Stimulated activated CD8-positive, alpha-beta memory T cell treated with anti-CD3 and anti-CD28 coated beads, Interleukin-2, amount 100 ng/mL, for 1 hour (primary cell): Measurements from ENCODE around the gene LRP1B.

ENCODE experiments used
- DNase-seq, 2 donors: peaks; one replicate each; pipeline ENCODE4 v3.0.0-alpha.2; 2020; ENCODE audit warnings: low read depth in 2 of 2

Gene LRP1B

DNA sequence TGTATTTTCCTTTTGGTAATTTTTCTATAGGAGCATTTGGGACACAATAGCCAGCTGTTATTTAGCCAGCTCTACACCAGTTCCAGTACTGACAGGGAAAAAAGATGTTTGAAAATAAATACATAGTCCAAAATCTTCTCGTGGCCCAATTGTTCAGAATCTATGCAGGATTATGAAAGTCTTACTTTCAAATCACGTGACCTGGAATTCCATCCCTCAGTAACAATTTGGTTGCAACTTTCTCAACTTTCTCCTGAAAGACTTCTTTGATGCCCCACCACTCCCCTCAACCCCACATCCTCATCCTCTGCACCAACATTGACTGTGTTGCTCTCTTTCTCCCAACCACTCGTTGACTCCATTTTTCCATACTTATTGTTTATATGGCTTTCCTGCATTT, 539.0 kb downstream of the LRP1B start:
- no peak for DNase-seq

DNA sequence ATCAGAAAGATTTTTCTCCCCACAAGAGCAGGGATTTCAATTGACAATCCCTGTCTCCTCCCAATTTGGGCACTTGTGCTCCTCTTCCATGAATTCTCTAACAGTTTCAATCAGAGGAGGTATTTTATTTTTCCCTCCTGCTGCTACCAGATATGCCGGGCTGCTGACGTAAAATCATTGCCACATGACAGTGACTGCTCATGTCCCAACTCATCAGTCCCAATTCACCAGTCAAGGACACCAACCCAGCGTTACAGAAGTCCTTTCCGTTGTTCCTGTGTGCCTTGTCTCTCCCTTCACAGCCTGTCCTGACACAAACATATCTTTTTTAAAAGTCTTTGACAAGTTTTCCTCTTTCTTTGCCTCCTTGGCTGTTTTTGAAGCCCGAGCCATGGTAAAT, 540.2 kb downstream of the LRP1B start:
- DNase-seq, result no peak

DNA sequence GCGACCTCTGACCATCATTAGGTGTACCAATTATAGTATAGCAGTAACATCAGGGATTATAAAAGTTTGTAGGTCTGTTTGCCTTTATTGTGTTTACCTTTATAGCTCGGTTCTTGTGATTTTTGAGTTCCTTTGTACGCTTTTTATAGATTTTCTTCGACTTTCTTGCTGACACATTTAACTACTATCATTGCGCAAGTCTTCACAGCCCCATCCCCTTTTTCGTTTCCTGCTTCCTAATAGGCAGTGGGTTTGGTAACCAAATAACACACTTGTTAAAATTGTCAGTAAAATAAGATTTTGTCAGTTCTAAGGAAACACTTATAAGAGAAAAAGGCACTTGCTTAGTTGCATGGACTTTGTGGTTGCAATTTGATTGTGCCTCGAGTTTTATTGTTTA, 541.5 kb downstream of the LRP1B start:
- DNase-seq, result no peak

DNA sequence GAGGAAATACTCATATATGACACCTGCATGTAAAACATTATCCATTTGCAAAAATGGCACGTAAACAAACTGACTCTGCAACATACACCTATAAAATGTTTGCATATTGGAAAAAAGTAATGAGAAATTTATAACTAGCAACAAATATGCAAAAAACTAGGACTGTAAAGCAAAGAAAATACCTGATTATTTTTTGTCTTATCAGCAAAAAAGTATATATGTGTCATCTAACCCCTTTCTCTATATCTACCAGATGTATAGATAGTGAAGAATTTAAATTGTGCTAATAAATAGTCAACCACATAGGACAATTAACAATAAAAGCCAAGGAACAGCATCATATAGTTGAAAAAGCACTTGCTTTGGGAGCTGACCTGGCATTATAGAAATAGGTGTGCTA, 543.8 kb downstream of the LRP1B start:
- DNase-seq, result no peak

DNA sequence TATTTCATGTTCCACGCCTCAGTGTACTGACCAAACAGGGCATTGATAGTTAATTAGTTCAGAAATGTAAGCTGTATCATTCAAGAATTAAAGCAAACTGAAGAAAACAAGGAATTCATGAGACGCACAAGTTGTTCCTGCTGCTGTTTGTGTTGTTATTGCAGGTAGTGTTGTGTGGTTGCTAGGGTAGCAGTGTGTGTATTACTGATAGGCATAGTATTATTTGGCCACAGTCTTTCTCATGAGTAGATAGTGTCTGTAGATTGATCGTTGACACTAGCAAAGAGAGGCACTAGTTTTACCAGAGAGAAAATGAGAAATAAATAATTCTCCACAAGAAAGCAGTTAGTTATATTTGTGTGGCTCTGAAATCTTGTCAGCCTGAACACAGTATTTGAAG, 548.6 kb downstream of the LRP1B start:
- DNase-seq, result no peak

DNA sequence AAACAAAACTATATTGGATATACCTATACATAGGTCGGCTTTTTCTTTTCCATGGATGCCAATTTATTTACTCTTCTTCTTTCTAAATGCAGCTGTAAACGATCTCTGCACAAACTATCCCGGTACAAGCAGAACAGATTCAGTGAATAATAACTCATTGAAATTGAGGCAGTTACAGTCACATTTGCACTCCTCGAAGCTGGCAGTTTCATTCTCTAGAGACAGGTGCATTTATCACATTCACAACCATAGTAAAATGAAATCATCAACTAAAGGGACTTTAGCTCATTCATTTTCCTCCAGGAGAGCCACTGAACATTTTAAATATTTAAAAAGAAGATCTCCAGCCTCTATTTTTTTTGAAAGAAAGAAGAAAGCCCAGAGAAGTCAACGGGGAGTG, 551.7 kb downstream of the LRP1B start:
- no peak for DNase-seq

DNA sequence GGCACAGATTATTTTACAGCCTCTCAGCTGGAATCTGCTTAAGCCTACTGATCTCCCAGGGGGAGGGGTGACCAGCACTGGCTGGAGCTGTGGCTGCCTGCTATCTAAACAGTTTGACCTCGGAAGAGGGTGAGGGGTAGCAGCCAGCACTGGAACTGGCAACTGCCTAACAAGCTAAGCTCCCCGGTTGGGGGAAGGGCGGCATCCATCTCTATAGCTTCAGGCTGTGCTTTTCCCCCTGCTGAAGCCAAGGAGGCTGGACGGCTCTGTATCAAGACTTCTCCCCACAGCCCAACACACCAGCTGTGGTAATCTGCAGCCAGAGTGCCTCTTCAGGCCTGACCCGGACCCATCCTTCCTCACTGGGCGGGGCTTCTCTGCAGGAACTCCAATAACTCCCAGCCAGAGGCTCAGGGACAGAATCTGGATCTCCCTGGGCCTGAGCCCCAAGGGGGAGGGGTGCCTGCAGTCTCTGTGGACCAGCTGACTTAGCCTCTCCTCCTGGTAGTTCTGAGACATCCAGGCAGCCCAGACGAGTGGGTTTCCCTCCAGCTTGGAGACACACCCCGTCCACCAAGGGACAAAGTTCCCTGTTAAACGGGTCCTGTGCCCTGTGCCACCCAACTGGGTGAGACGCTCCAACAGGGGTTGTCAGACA, 560.2 kb downstream of the LRP1B start:
- DNase-seq, result no peak

DNA sequence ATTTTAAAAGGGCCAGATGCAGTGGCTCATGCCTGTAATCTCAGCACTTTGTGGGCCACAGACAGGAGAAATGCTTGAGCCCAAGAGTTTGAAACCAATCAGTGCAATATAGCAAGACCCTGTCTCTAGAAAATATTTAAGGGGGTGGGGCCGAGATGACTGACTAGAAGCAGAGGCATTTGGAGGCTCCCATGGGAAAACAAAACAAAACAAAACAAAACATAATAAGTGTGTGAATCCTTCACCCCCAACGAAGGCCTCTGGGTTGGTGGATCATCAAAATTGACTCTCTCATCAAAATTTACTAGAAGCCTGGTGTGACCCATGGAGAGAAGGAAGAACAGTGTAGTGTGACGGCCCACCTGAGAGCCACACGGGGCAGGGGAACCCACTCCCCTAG, 560.9 kb downstream of the LRP1B start:
- no peak for DNase-seq

DNA sequence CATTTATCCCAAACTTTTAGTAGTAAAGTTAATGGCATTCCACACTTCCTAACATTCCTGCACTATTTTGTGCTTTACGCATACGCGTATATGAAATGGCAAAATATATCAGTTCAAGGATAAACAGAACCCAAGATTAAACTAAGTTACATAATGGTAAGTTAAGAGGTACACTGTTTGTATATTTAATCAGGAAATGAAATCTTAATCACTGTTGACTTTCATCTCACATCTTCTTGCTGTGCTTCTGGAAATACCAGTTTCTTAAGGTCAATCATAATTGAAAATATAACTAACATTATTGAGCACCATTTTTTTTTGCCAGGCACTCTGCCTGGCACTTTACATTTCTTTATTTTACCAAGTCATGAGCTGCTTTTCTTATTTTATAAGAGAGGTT, 565.2 kb downstream of the LRP1B start:
- no peak for DNase-seq

DNA sequence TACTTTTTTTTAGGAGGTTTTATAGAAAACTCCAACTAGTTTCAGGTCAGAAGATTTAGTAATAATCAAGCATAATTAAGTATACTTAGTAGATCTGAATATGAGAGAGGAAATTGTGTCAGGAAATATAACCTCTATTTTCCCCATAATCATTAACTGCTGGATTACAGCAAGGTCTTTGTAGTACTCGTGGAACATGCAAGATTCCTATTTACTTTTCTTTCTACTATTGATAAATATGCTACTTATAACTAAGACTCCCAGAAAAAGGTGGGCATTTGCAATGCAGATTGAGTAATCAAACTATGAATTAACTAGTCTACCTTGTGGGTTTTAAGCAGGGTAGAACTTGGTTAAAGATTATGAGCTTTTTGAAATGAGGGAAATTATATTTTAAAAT, 570.1 kb downstream of the LRP1B start:
- DNase-seq, result no peak

DNA sequence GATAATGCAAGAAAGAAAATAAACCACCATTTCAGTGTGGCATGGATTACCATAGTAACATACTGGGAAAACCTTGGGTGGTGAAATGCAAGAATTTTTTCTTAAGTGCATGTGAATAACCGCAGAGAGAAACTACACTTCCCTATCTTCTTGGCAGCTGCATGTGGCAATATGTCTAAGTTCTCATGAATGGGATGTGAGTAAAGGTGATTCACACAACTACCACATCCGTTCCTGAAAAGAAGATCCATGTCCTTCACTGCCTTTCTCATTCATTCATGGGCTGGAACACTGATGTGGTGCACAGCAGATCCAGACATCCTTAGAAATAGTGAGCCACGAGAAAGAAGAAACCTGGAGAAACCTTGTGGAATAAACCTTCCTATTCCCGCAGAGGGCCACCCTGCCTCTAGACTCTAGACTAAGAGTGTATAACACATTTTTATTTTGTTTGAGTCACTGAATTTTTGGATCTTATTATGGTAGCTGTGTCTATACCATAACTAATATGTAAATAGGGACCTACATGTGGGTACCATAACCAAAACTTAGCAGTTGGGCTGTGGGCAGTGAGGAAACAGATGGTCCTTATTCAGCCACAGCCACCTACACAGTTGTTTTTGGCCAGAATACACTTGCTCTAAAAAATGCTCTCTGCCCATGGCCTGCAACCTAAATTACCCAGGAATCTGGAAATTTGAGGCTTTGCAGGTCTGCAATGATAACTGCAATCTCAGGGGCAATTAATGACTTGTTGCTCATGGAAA, 573.3 kb downstream of the LRP1B start:
- DNase-seq, result no peak

DNA sequence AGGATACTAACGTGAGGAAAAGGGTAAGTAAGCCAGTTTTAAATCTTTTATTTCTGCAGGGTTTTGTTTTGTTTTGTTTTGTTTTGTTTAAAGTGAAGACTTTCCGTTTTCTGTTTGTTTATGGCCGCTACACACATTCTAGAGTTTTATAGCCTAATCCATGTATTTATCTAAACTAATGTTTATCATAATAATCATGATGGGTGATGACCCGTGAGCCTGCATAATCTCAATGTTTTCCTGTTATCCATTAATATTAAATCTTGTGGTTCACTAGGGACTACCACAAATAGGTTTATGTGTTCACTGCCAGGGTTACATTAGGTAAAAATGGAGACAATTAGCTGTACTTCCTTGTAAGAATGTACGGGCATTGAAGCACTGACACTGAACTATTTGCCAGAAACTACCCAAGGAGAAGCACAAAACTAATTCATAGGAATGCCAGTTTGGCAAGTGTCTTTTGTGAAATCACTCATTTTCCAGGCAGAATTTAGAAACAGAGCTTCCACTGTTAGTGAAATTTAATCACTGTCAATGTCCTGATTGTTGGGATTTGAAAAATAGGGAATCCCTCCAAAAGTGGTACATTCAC, 574.8 kb downstream of the LRP1B start:
- DNase-seq, result no peak

DNA sequence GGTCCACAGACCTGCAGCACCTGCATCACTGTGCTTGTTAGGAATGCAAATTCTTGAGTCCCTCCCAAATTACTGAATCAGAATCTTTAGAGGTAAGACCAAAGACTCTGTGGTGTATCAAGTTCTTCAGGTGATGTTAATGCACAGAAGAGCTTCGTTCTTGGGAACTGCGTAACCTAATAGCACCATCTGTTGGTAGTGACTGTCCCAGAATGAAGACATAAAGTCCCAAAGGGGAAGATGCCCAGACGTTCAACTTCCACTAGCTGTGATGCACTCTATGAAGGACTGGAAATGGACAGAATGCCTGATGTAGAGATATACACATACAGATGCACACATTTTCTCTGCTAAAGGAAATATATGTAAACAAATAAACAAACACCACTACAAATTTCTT, 576.0 kb downstream of the LRP1B start:
- no peak for DNase-seq

DNA sequence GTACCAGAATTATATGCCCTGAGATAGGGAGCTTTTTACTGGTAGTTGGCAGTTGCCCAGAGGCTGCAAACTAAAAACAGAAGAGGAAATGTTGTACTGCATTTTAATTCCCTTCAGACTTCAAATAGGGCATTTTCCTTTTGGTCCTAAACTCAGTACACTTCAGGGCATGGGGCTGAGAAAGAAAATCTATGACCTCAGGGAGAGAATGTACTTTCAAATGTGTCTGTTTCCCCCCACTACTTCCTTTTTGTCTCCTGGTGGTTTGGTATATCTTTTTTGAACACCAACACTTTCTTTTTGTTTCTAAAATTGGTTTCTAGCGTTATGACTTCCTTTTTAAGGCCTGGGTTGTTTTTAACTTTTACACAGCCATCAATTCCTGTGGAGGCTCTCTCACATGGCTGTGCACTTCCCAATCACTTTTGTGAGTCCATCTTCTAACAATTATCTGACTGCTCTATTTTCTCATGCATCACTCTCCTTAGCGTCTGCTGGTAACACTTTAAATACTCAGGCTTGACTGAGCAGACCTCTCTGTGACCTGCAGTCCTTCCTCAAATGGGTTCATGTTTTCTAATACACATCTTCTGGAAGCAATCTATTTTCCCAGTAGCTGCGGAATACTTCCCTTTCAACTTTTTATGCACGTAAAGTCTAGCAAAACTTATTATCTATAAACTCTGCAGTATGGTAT, 596.0 kb downstream of the LRP1B start:
- DNase-seq, result no peak

DNA sequence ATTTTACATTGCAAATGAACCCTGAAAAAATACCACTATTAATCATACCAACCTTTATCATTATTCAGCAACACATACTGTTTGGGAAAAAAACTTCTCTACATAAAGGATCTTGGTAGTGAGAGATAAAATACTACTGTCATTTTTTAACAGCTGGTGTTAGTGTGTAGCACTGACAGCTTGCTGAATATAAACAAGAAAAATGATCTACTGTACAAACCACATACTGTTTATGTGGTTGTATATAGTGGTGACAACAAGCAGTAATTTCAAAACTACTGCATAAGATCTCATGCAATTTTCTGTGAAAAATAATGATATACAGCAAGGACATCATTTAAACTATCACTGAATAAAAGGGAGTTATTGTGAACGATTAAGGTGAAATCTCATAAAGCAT, 601.2 kb downstream of the LRP1B start:
- no peak for DNase-seq

DNA sequence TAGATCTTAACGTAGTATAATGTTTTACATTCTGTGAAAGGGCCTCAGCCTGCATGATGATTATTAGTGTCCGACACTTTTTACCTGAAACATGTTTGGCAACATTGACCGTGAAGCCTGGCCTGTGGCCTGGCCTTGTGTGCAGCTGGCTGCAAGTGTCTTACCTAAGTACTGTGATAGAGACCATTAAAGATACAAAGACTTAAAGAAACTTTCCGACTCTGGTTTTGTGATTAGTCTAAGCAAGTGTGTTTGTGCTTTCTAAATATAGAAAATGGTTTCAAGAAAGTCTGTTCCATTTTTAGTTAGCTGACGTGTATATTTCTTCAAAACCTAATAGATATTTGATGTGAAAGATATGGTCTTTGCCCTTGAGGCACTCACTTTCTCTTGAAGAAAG, 601.8 kb downstream of the LRP1B start:
- no peak for DNase-seq

DNA sequence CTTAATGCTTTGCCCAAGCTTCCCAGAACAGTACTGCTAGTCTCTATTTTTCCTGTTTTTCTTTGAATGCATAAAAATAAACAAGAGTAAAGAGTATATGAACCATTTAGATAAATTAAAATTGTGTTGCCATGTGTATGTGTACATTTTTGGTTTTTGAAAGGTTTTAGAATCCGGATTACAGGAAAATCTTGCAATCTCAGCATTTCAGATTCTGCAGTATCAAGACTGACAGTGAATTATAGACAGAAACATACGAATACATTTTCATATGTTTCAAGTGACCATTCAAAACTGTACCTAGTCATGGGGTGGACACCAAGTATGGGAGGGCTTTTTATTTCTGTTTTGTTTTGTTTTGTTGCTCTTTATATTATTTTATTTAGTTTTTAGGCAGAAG, 604.1 kb downstream of the LRP1B start:
- no peak for DNase-seq

DNA sequence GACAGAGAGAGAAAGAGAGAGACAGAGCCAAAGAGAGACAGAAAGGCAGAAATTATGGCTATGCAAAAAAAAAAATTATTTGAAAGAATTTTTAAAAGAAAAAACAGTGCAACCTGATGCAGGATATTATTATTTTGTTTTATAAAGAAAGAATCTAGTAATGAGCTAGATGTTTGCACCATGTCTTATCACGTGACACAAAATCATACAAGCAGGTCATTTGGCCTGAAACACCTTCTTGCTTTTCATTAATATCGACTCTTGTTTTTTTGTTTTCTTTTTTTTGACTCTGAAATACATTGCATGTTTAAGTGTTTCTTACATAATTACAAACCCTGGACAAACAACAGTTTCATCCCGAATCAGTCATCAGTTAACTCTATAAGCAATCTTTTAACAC, 606.0 kb downstream of the LRP1B start:
- no peak for DNase-seq

DNA sequence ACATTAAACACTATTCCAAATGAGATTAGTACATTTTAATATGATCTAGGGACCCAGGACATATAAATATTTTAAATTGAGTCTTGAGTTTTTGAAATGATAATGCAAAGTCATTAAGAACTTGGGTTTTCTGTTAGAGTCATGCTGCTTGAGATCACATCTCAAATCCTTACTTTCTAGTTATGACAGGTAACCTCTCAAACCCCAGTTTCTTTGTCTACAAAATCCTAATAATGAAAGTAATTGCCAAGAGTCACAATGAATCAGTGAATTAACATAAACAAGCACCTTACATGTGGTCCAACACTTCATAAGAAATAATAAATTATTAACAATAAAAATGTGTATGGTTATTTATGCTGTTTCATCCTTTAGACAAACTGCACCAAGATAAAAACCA, 607.6 kb downstream of the LRP1B start:
- no peak for DNase-seq

DNA sequence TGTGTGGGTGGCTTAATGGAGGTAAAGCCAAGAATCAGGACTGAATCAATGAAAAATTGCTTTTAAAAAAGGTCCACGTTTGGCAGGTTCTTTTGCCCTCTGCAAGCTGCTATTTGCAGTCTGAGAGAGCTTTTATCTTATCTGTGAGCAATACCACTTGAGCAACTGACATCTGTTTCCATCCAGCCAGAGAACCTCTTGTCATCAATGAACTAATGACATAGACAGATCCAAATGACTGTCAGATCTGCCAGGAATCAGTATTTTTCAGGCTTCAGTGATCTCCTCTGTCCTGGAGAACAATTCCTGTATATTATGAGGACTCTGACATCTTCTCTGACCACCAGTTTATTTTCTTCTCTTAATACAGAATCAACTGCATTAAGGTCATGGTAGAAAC, 608.1 kb downstream of the LRP1B start:
- DNase-seq, result no peak

DNA sequence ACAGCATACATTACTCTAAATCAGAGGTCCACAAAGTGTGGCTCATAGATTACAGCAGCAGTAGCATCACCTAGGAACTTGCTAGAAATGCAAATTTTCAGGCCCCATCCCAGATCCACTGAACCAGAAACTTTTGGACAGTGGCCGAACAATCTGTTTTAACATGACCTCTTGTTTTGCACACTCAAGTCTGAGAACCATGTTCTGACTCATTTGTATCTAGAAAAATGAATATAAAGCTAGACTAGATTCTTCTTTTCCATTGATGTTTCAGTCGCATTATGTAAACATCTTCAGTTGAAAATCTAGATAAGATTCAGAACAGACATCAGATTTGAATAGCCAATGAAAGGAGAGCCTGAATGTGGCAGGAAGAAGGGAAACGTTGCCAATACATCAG, 608.8 kb downstream of the LRP1B start:
- no peak for DNase-seq

DNA sequence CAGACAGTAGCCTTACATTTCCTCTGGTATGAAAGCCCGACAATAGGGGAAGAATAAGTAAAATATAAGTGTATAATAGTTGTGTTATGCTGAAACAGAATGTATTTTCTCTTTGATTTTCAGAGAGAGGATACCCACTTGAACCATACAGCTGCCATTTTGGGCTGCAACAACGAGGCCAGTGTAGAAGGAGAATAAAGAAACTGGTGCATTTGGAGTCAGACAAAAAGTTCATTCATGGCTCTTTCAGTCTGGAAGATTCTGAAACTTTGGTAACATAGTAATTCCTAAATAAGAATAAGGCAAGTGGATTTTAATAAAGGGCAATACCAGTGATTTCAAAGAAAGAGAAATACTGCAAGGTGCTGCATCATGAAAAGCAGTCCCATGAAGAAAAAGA, 610.9 kb downstream of the LRP1B start:
- no peak for DNase-seq
